ENCODE measurements around the gene DGKD. TPM values are rescaled to one million over a fixed set of nuclear protein-coding genes. Genes with fewer than 3 reads are reported as not detected.
"Not testable (repeated sequence)": the region's sequence is repeated elsewhere in the genome, so short reads cannot be mapped to it uniquely, and the experiment has no call there.

The DGKD gene
- total RNA-seq, 1 experiment from 2014 or later: 14.1 TPM

DNA sequence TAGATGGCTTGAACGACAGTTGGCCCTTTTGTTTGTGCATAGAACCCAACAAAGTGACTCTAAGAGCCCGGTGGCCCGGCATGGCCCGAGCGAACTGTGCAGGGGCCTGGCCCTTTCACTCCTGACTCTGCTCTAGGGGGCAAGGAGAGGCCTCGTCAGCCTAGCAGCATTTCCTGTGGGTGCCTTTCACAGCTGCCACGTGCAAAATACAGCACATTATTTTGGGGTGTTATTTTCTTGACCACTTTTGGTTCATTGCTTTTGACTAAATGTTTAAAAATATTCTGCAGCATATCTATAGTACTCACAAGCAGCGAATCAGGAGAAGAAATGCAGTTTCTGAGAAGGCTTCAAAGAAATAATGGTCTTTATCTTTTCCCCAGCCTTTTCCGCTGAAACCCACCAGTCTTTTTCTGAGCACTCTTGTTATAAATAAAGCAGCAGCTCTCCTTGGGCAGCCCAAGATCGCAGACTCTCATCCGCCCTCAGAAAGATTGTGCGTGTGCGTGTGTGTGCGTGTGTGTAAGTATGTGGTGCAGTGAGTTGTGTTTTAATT, 31.3 kb downstream of the DGKD start:
- DNase-seq (ENCODE audit: low read depth): no peak

DNA sequence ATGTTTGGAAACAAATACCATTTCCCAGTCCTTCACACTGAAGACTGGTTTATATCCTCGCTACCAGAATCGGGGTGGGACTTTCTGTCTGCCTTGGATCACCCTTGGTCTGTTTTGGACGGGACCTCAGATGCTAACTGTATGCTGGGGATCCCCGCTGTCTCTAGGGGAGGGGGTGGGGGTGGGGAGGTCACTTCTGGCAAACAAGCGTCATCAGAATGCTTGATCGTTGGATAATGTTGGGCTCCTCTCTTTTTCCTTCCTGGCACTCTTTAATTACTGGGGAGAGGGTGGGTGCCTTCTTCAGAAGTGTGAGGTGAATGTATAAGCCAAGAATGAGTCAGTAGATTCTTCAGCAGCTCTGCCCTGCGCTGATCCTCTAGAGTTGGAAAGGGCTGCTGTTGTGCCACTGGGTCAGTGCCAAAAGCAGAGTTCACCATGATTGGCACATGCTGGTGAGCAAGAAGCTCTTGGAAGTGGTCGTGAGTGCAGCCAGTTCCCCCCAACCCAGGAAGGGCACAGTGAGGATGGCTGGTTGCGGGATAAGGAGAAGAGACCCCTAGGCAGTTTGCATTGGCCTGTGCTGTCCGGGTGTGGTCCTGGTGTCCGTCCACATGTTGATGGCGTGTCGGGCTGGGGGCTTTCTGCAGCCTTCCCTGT, 32.2 kb downstream of the DGKD start:
- DNase-seq (ENCODE audit: low read depth): peak; percentile 20

DNA sequence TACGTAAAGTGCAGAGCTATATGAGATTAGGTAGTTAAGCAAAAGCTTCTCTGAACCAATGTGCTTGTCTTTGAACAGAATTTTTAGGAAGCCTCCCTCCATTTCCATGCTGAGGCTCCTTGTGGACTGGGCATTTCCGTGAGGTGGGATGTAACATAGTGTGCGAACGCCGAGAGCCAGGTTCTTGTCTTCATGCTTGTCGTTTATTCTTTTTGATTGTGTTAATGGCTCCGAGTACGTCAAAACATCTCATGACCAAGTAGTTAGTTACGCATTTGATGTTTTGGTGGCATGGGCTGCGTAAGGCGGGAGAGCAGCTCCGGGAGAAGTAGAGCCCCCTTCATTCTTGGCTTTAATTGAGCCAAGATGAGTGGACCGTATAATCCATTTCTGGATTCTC, 32.9 kb downstream of the DGKD start:
- DNase-seq (ENCODE audit: low read depth): no peak

DNA sequence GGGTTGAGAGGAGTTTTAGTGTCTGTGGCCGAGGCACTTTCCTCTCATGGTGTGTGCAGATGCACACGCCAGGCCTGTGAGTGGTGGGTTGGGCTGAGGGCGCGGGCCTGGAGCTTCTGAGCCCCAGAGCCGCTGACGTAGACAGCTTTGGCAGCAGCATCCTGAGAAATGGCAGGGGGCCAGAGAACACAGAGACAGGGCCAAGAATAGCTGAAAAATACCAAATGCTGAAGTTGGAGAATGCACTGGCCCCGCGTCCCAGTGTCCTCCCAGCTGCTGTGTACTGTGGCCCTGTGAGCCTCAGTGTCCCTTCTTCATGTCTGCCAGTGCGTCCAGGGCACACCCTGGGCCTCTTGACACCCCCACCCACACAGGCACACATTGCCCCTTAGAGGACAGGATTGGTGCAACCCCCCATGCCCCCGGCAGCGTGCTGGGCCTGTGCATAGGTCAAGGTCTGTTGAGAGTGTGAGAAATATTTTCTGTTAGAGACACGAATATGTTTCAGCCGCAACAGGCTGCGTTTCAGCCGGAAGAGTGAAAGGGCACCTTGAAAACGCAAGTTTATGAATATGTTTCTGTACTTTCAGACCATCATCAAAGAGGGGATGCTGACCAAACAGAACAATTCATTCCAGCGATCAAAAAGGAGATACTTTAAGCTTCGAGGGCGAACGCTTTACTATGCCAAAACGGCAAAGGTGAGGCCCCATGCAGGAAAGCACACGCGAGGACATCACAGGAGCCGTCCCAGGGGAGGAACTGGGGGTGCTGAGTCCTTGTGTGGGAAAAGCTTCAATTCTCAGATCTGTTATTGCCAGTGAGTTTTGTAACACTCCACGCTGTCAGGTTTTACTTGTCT, 33.6 kb downstream of the DGKD start:
- no peak for DNase-seq (ENCODE audit: low read depth)

DNA sequence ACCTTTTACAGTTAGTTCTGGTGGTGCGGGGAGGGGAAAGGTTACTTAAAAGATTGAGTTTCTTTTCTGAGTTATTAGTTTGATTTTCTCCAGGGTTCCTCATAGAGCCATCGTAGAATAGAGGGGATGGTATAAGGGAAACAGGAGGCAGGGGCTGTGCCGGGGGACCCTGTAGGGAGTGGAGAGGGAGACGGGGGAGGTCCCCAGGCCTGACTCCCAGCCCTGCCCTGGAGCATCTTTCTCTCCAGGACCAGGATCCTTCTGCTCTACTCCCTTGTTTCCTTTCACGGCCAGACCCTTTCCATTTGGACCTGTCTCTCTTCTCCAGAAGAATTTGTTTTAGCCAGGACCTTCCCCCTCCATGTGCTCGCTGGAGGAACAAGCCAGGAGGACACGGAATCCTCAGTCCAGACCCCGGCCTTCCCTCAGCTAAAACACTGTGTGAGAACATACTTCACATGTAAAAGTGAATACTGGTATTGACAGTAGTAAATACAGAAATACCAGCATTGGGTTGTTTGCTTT, 35.4 kb downstream of the DGKD start:
- DNase-seq (ENCODE audit: low read depth): no peak

DNA sequence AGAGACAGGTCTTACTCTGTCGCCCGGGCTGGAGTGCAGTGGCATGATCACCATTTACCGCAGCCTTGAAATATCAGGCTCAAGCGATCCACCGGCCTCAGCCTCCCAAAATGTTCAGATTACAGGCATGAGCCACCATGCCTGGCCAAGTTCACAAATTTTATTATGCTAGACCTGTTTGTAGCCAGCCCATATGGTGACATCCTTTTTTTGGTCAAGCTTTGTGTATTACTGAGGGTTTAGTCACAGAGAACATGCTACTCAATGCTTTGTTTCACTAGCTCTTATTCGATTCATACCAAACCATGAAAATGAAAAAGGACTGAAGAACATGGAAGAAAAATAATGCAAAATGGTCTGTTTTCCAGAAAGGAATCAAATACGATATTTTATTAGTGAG, 41.4 kb downstream of the DGKD start:
- DNase-seq (ENCODE audit: low read depth): no peak

DNA sequence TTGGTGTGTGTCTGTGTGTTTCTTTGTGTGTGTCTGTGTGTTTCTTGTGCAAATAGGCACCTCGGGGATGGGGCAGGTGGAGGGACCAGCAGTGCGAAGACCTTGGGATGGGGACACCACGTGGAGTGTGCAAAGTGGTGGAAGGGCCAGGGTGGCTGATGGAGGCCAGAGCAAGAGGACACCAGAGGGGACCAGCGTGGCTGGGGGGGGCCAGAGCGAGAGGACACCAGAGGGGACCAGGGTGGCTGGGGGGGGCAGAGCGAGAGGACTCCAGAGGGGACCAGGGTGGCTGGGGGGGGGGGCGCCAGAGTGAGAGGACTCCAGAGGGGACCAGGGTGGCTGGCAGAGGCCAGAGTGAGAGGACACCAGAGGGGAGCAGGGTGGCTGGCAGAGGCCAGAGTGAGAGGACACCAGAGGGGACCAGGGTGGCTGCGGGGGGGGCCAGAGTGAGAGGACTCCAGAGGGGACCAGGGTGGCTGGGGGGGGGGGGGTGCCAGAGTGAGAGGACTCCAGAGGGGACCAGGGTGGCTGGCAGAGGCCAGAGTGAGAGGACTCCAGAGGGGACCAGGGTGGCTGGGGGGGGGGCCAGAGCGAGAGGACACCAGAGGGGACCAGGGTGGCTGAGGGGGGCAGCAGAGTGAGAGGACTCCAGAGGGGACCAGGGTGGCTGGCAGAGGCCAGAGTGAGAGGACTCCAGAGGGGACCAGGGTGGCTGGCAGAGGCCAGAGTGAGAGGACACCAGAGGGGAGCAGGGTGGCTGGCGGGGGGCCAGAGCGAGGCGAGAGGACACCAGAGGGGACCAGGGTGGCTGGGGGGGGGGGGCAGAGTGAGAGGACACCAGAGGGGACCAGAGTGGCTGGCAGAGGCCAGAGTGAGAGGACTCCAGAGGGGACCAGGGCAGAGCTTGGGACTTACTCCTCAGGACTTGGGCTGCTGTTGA, 42.7 kb downstream of the DGKD start:
- DNase-seq (ENCODE audit: low read depth): not testable (repeated sequence)

DNA sequence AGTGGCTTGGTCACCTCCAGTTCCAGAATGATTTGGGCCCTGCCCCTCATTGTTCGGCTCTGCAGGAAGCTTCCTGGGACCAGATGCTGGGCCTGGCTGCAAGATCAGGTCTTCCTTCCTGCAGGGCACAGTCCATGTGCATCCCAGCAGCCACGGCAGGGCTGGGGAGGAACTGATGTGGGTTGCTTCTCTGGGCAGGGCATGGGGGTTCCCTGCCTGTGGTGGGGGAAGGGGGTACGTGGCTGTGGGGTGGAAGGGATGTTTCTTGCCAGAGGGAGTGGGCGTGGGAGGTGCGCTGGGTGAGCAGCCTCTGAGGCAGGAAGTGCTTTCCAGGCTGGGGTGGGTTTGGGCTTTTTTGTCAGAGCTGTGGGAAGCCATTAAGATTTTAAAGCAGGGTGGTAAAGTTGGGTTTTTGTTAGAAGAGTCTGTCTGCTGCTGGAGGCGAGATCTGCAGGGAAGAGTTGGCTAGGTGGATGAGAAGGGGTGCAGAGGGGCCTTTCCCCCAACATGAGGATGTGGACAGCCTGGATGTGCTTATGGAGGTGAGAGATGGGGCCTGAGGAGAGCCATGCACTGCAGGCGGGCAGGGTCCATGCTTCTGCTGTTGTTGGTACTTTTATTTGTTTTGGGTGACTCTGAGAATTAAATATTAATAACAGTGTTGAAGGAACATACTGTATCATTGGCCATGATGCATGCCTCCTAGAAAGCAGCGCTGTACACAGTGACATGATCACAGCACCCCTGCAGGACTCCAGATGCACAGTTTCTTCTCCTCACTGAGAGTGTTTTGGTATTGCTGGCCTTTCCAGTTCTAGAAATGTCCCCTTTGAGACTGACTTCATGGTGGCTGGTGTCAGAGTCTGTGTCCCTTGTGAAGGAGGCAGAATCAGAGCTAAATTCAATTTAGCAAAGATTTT, 45.3 kb downstream of the DGKD start:
- no peak for DNase-seq (ENCODE audit: low read depth)

DNA sequence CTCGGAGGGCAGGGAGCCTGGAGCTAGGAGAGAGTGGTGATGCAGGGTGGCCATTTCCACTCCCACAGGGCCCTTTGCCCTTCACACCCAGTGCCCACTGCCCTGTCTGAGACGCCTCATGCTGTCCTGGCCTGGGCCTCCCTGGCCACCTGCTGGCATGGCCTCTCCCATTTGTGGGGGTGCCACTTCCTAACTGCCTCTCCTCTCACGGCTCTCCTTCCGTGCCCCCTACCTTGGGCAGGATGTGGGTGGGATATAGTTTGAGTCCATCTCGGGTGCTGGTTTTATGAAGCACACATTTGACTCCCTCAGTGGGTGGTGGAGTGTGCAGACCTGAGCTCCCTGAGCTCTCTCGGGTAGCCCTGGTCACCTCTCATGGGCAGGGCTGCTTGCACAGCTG, 46.0 kb downstream of the DGKD start:
- no peak for DNase-seq (ENCODE audit: low read depth)

DNA sequence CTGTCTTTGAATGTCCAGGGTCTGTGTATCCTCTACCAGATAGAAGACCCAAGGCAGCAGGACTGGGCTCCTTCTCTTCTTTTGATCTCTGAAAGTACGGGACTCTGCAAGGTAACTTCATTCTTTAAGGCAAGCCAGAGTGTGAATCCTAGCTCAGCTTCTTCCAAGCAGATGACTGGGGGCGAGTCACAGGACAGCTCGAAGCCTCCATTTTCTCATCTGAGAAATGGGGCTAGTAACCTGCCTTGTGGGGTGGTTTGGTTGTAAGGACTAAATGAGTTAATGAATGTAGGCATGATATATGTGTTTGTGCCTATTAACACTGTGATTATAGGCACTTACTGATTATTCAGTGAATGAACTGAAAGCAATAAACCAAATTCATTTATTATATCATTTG, 46.7 kb downstream of the DGKD start:
- no peak for DNase-seq (ENCODE audit: low read depth)

DNA sequence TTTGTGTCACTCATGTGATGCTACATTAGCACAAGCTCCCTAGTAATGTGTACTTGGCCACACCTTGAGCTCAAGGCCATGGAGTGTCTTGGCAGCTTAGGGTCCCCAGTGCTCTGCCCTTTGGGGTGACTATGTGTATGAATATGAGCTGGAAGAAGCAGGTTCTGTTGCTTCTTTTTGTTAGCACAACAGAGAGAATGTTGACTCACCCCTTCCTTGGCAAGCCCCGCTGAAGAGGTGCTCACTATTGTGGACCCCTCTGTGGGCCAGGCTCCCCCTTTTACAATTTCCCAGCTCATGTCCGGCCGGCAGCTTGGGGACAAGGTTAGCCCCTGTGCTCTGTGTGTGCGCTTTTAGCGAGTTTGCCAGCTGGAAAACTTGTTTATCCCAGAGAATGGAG, 48.1 kb downstream of the DGKD start:
- DNase-seq (ENCODE audit: low read depth): no peak

DNA sequence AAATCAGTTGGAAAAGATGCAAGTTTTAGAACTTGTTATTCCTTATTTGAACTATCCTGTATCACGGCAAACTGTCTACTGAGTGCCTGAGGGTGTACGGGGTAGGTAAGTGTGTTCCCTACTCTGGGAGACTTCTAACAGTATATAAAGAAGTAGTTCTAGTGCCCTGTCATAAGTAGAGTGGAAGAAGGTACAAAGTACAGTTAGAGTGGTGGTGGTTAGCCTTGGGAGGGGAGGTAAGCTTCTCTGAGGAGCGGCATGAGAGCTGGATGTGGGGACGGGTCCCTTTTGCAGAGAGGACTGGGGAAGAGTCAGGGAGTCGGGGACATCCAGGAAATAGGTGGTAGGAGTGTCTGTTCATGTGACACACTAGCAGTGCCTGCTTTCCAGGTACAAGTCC, 48.5 kb downstream of the DGKD start:
- no peak for DNase-seq (ENCODE audit: low read depth)

DNA sequence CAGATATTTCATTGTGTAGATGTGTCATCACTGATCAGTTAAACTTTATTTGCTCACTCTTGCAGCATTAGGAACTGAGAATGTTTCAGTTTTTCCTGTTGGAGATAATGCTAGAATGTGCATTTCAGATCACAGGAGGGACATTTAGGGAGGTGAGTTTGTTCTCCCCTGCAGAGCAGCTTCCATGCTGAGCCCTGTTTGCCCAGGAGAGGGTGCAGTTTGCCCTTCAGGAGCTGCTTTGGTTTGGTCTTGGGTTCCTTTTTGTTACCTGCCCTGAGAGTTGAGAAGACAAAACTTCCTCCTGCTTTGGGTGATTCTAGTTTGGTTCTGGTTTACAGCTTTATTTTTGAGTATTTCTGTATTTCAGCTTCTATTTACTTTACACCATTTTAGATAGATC, 49.9 kb downstream of the DGKD start:
- peak; percentile 35 for DNase-seq (ENCODE audit: low read depth)

DNA sequence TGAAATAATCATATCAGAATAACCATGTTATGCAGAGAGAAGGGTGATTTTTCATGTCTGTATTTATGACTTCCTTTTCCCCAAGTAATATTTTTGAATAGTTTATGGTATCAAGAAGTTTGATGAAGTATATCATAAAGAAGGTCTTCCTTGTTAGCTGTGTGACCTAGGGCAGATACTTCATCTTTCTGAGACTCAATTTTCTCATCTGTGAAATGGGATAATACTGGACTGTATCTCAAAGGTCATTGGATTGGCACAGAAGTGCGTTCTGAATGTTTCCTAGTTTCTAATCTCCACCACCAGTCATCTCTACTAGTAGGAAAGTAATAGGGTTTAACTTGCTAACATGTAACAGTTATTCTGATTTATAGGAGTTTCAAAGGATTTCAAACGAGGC, 52.6 kb downstream of the DGKD start:
- DNase-seq (ENCODE audit: low read depth): no peak

DNA sequence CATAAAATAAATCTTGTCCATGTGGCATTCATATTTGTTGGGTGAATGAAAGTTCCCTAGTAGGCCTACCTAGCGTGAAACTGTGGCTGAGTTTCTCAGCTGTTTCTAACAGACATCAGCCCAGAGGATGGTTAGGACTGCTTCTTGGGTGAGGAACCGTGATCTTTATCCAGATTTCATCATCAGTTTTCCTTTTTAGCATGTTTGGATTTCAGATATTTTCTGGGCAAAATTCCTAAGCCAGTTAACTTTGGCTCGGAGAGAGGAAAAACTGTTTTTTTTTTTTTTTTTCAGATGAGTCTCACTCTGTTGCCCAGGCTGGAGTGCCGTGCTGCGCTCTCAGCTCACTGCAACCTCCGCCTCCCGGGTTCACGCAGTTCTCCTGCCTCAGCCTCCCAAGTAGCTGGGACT, 53.5 kb downstream of the DGKD start:
- DNase-seq (ENCODE audit: low read depth): no peak

DNA sequence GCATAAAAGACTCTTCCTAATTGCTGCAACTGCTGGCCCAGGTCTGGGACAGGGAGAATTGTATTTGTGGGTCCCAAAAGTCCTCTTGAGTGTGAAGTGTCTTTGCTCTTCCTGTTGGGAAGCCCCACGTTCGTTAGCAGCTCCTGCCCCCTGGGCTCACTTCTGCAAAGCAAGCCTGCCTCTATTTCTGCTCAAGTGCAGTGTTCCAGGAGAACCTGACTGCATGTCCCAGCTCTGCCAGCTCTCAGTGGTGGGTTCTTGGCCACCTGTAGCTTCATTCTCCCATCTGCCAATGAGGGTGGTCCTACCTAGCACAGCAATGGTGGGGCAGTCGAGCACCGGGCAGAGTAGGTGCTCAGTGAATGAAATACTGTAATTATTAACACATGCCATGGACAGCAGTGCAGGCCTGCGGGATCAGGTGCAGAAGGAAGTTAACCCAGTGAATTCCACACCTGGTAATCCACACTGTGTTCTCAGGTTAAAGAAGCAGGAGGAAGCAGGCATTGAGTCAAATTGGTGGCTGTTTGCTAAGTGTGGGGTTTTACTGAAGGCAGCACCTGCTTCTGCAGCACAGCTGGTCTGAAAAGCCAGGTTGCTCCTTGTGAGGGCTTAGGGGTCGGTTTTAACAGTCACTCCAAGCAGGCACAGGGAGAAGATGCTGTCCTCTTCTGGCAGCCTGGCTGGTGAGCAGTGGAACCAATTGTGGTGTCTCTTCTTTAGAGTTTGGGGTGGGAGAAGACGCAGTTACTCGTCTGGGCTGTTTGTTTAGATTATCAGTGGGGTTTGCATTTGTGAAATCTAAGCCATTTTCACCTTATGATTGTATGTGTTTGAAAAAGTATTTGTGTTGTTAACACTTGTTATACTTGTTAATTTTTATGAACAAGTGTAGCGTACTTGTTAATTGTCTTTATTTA, 54.3 kb downstream of the DGKD start:
- no peak for DNase-seq (ENCODE audit: low read depth)

DNA sequence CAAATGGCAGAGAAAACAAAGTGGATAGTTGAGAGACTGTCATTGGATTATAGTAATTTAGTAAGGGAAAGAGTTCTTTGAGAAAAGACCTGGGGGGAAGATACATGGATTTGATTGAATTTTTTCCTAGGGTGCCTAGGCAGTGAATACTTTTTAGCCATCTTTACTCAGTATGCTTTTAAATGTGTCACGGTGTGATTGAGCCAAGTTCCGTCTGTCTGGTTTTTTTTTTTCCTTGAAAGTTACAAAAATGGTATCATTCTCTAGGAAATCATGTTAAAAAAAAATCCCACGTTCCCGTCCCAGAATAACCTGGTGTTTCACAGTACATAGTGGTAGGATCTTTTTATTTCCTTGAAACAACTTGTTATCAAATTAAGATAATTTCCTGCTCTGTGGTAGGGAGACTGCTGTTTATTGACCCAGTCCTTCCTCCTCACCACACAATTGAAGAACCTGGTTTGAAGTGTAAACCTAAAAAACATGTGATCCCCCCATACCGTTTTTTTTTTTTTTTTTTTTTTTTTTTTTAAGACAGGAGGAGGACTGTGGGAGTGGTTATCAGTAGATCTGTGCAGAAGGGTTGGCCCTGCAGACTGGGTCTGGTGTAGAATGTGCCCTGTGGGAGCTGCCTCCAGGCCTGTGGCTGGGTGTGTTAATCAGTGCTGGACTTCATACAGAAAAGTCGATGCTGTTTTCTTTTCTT, 55.1 kb downstream of the DGKD start:
- no peak for DNase-seq (ENCODE audit: low read depth)

DNA sequence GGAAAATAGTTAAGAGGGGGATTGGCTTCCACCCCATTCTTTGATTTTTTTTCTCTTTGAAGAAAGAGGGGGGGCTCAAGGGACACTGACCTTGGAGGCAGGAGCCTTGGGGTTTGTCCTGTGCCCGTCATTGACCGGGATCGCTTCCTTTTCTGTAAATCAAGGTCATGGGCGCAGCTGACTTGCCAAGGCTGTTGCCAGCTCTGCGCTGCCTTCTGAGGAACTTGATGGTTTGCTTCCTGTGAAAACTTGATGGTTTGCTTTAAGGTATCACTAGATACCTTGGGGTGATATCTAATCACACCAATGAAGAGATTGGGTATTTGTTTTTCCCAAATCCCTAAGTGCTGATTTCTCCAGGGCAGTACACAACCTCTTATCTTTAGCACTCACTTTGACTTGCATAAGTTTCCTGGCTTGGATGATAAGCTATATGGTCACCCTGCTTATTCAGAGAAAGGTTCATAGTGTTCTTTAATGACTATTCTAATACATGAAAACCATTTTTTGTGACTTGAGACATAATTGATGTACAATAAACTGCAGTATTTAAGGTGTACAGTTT, 56.0 kb downstream of the DGKD start:
- no peak for DNase-seq (ENCODE audit: low read depth)

All from HT1080 (cell line).